ENCODE measurements around the gene NCCRP1.

NCCRP1 gene

GRCh38 chr19:39246951-39247669 lies 50.3 kb downstream of the NCCRP1 start:
- no peak for DNase-seq (ENCODE audit: low read depth)

- no peak for DNase-seq (ENCODE audit: low read depth)
Measured at GRCh38 chr19:39247701-39248664, 51.2 kb downstream of the NCCRP1 start.

GRCh38 chr19:39248806-39249205 lies 52.0 kb downstream of the NCCRP1 start, which contains the start of gene IFNL4:
Gene IFNL4, minus strand, starts transcription at chr19:39248856.
- no peak for DNase-seq (ENCODE audit: low read depth)

- DNase-seq (ENCODE audit: low read depth) = no peak
Measured at GRCh38 chr19:39251081-39251480, 54.3 kb downstream of the NCCRP1 start.
